Kidney (tissue), 14 donors: ENCODE measurements around the gene CADPS. TPM values are rescaled to one million over a fixed set of nuclear protein-coding genes. Genes with fewer than 3 reads are reported as not detected.

Source experiments
- DNase-seq, 5 donors: peaks; one replicate each; pipeline ENCODE4 v3.0.0-alpha.2; 2013 to 2020
- FAIRE-seq: peaks from 2 replicates; lab custom pipeline; 2012; peaks lifted over from hg19 to GRCh38; lab: Jason Lieb, UNC
- H3K27ac ChIP-seq, 2 donors: one replicate each; pipeline ENCODE4 v1.7.0; 2013; ENCODE audit warnings: low read depth in 2 of 2, low read length in 2 of 2, inconsistent platforms in 1 of 2
- H3K27me3 ChIP-seq: one replicate; pipeline ENCODE4 v1.7.1; 2013; ENCODE audit warnings: low read length, inconsistent platforms; ENCODE audit not compliant: control insufficient read depth, insufficient read depth
- H3K36me3 ChIP-seq, 3 donors: one replicate each; pipeline versions ENCODE4 v1.7.0 to v1.7.1; 2013; ENCODE audit warnings: low read length in 3 of 3, control low read depth in 1 of 3, inconsistent platforms in 1 of 3; ENCODE audit not compliant: insufficient read depth in 3 of 3, control insufficient read depth in 2 of 3
- H3K4me1 ChIP-seq, 3 donors: one replicate each; pipeline versions ENCODE4 v1.7.0 to v1.7.1; 2013; ENCODE audit warnings: low read length in 3 of 3, inconsistent platforms in 1 of 3, low read depth in 1 of 3; ENCODE audit not compliant: control insufficient read depth in 2 of 3, insufficient read depth in 2 of 3
- H3K4me3 ChIP-seq, 3 donors: one replicate each; pipeline versions ENCODE4 v1.7.0 to v1.8.1; 2013; ENCODE audit warnings: low read length in 3 of 3, control low read depth in 1 of 3, inconsistent platforms in 1 of 3
- H3K9ac ChIP-seq, 3 donors: one replicate each; pipeline versions ENCODE4 v1.7.0 to v1.7.1; 2013; ENCODE audit warnings: low read length in 3 of 3, control low read depth in 1 of 3, inconsistent platforms in 1 of 3
- H3K9me3 ChIP-seq, 3 donors: one replicate each; pipeline versions ENCODE4 v1.7.0 to v1.7.1; 2013; ENCODE audit warnings: low read length in 3 of 3, control low read depth in 1 of 3, inconsistent platforms in 1 of 3; ENCODE audit not compliant: control insufficient read depth in 2 of 3, insufficient read depth in 1 of 3
- intact Hi-C: fragments of 100-400 bp; cut with DNase I; formaldehyde crosslinking; loops from one replicate; pipeline ENCODE4 v1.11.1; 2022
- polyA plus RNA-seq: library from polyadenylated mRNA; stranded (reverse); fragments of 350-450 nt; fragmentation: Illumina TruSeq; extraction: RNeasy Lipid Tissue Mini Kit (QIAGEN cat#74804); gene quantifications from one replicate; pipeline ENCODE4 v1.2.3, GENCODE V29; 2014; ENCODE audit warnings: low read depth, low replicate concordance; ENCODE audit not compliant: insufficient read depth
- total RNA-seq: library from RNA; stranded (reverse); fragmentation: NEBNext Ultra II Directional; extraction: Animal tissue kit (Norgen Biotek cat#: 25700); gene quantifications from one replicate; pipeline ENCODE4 v1.2.1, GENCODE V29; 2021
- TF ChIP-seq, protein P1 (sequence below): IDR thresholded peaks from 3 replicates; pipeline ENCODE4 v1.5.1; 2012; ENCODE audit warnings: mild to moderate bottlenecking, moderate library complexity, borderline replicate concordance; ENCODE audit not compliant: insufficient read depth; ENCODE audit errors: extremely low read depth
- donor health status: control.
- donor health status: control.
- donor health status: control.
- donor health status: control.
- donor health status: control.
- donor health status: DM: yes; HTN: yes; CAD: no.
- donor health status: Normal renal cell carcinoma (clear cell type).

The CADPS gene
- total and polyA plus RNA-seq, 2 donors from 2014 or later = 0.98 TPM; not detected in 1

DNA sequence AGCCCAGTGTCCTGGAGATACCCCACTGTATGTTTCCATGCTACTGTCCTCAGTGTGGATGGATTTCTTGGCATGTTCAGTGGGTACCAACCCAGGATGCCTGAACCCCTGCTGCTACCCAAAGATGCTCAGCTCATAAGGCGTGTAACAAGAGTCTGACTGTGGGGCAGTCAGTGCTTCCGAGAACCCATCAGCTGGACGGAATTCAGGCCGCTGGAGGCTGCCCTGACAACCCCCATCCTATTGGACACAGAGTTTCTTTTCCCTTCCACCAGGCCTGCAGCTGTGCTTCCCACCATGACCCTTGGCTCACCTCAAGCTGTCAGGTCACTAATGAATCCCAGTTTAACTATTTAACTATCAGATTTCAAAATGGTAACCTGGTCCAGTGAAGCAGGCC is 277.7 kb downstream of the CADPS start:
- DNase-seq = no peak
- Histone ChIP-seq H3K9me3 (no peaks in the 10 kb centered on the region), H3K9ac (no peak overlapping the region), H3K4me3 (no peak overlapping the region), H3K4me1 (no peaks in the 10 kb centered on the region), H3K36me3 (no peaks in the 10 kb centered on the region), H3K27me3 (no peaks in the 10 kb centered on the region), H3K27ac (no peak overlapping the region)
- TF ChIP-seq, protein P1, sequence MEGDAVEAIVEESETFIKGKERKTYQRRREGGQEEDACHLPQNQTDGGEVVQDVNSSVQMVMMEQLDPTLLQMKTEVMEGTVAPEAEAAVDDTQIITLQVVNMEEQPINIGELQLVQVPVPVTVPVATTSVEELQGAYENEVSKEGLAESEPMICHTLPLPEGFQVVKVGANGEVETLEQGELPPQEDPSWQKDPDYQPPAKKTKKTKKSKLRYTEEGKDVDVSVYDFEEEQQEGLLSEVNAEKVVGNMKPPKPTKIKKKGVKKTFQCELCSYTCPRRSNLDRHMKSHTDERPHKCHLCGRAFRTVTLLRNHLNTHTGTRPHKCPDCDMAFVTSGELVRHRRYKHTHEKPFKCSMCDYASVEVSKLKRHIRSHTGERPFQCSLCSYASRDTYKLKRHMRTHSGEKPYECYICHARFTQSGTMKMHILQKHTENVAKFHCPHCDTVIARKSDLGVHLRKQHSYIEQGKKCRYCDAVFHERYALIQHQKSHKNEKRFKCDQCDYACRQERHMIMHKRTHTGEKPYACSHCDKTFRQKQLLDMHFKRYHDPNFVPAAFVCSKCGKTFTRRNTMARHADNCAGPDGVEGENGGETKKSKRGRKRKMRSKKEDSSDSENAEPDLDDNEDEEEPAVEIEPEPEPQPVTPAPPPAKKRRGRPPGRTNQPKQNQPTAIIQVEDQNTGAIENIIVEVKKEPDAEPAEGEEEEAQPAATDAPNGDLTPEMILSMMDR = no peak
- intact Hi-C loops = no loop called here
- no peak for FAIRE-seq

DNA sequence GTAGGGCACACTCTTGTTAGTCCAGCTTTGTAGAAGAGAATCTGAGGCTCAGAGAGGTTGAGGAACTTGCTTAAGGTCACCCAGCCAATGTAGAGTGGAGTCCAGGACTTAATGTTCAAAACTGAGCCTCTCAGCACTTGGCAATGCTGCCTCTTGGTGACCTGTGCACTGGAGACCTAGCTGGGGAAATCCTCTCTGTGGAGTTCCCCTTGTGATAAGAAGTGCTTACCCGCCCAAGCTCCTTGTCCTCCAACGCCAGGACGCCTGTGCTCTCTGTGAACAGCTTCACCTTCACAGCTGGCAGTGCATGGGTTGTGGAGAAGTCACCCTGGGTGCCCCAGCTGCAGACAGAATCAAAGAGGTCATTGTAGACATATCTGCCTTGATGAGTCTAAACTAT is 282.8 kb downstream of the CADPS start:
- no peaks in the 10 kb centered on the region for H3K27me3 ChIP-seq
- intact Hi-C loops = no loop called here
- H3K36me3 ChIP-seq = no peaks in the 10 kb centered on the region
- no peaks in the 10 kb centered on the region for H3K9me3 ChIP-seq
- TF ChIP-seq, protein P1 = no peak
- DNase-seq = no peak
- H3K4me1 ChIP-seq = no peaks in the 10 kb centered on the region
- no peak overlapping the region for H3K4me3 ChIP-seq
- H3K27ac ChIP-seq = no peak overlapping the region
- FAIRE-seq = no peak
- H3K9ac ChIP-seq = no peak overlapping the region

DNA sequence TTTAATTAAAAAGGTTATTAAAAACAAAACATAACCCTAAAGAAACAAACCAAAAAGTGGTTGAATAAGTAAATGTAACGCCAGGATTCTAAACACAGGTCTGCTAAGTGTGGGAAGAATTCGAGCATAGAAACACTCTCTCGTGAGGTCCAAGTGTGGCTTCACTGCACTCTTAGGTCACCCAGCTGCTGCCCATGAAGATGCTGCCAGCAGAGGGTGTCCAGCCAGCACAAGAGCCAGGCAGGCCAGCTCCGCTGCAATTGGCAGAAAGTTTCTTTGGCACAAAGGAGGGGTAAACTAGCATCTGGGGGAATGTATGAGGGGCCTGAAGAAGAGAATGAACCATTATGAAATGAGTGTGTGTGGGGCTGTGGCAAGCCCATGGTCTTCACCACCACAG is 286.1 kb downstream of the CADPS start:
- FAIRE-seq (no peak), DNase-seq (no peak)
- Histone ChIP-seq H3K4me3 (no peak overlapping the region), H3K4me1 (no peaks in the 10 kb centered on the region), H3K27me3 (no peaks in the 10 kb centered on the region), H3K9me3 (no peaks in the 10 kb centered on the region), H3K27ac (no peak overlapping the region), H3K9ac (no peak overlapping the region), H3K36me3 (no peaks in the 10 kb centered on the region)
- intact Hi-C loops = no loop called here
- TF ChIP-seq, protein P1 = no peak

DNA sequence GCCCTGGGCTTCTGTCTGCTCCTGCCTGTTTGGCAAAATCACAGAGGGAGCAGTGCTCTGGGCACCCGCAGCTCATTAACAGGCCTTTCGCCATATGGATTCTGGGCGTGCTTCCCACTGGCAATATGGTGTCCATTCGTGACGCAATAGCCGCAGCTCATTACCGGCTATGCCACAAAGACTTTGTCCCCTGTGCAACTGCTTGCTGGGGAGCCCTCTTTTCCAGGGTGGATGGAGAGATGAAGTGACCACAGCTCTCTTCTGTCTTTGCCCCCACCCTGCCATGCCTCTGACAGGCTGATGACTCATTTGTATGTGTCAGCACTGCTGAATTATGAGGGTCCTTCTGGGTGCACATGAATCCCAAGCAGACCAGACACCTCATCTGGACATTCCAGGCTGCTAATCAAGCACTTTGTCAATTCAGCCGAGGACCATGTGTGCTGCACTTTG is 287.6 kb downstream of the CADPS start:
- TF ChIP-seq, protein P1 = no peak
- Histone ChIP-seq H3K27me3 (no peaks in the 10 kb centered on the region), H3K4me1 (no peaks in the 10 kb centered on the region), H3K36me3 (no peaks in the 10 kb centered on the region), H3K4me3 (no peak overlapping the region), H3K9me3 (no peaks in the 10 kb centered on the region), H3K27ac (no peak overlapping the region), H3K9ac (no peak overlapping the region)
- no peak for DNase-seq
- intact Hi-C loops = no loop called here
- FAIRE-seq = no peak
